22Rv1 (cell line): ENCODE measurements around the gene MFSD2A.
"Not testable (repeated sequence)": the region's sequence is repeated elsewhere in the genome, so short reads cannot be mapped to it uniquely, and the experiment has no call there.

Experiments used
- H3K27ac ChIP-seq: fragments of 450-650 bp; 2 replicates; pipeline ENCODE4 v1.5.1; 2017
- ZFX ChIP-seq: fragments of 450-650 bp; IDR thresholded peaks from 2 replicates; pipeline ENCODE4 v1.6.1; 2017; ENCODE audit warnings: antibody characterized with exemption, borderline replicate concordance
- TF ChIP-seq, protein P1 (sequence below): fragments of 450-650 bp; IDR thresholded peaks from 2 replicates; pipeline ENCODE4 v1.5.1; 2017; ENCODE audit warnings: mild to moderate bottlenecking

The MFSD2A gene

GRCh38 chr1:39981945-39982344 is 27.0 kb downstream of the MFSD2A start:
- H3K27ac ChIP-seq: no peak overlapping the region
- TF ChIP-seq, protein P1, sequence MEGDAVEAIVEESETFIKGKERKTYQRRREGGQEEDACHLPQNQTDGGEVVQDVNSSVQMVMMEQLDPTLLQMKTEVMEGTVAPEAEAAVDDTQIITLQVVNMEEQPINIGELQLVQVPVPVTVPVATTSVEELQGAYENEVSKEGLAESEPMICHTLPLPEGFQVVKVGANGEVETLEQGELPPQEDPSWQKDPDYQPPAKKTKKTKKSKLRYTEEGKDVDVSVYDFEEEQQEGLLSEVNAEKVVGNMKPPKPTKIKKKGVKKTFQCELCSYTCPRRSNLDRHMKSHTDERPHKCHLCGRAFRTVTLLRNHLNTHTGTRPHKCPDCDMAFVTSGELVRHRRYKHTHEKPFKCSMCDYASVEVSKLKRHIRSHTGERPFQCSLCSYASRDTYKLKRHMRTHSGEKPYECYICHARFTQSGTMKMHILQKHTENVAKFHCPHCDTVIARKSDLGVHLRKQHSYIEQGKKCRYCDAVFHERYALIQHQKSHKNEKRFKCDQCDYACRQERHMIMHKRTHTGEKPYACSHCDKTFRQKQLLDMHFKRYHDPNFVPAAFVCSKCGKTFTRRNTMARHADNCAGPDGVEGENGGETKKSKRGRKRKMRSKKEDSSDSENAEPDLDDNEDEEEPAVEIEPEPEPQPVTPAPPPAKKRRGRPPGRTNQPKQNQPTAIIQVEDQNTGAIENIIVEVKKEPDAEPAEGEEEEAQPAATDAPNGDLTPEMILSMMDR: no peak
- TF ChIP-seq ZFX: no peak

DNA sequence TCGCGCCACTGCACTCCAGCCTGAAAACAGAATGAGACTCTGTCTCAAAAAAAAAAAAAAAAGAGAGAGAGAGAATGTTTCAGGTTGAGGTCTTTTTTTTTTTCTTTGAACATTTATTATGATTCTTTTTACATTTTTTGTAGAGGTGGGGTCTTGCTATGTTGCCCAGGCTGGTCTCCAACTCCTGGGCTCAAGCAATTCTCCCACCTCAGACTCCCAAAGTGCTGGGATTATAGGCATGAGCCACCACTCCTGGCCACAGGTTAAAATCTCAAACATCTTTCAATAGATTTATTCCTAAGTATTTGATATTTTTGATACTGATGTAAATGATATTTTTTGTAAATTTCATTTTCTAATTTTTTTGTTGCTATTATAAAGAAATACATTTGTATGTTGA is 29.5 kb downstream of the MFSD2A start:
- H3K27ac ChIP-seq: not testable (repeated sequence)

GRCh38 chr1:39984951-39985350 is 30.0 kb downstream of the MFSD2A start:
- TF ChIP-seq, protein P1: no peak
- TF ChIP-seq ZFX: no peak
- H3K27ac ChIP-seq: no peak overlapping the region

GRCh38 chr1:39987869-39988268 is 32.9 kb downstream of the MFSD2A start:
- TF ChIP-seq, protein P1: no peak
- no peak for TF ChIP-seq ZFX
- no peak overlapping the region for H3K27ac ChIP-seq

DNA sequence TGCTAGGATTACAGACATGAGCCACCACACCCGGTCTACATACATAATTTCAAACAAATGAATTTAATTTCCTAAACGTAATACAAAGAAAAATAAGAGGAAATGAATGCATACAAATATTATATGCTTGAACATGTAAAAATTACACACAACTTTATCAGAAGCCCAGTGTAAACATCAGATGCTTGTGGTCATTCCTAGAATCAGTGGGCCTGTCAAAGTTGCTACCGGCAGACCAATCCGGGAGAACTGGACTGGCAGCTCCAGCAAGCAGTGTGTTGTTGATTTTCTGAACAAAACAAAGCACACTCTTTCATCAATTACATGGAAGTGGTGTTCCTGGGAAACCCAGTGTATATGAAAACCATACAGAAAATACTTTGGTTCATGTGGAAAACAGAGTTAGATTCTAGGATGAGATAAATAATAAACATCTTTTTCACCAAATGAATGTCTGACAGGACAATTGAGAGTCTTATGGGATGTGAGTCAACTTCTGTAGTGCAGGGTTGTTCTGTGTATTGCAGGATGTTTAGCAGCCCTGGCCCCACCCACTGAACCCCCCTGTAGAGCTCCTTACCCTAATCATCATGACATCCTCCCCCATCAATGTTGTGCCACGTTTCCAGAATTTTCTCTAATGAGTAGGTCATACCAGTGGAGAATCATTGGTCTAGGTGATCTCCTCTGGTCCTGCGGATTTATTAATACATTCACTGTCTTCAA is 33.8 kb downstream of the MFSD2A start:
- TF ChIP-seq, protein P1: no peak
- TF ChIP-seq ZFX: no peak

DNA sequence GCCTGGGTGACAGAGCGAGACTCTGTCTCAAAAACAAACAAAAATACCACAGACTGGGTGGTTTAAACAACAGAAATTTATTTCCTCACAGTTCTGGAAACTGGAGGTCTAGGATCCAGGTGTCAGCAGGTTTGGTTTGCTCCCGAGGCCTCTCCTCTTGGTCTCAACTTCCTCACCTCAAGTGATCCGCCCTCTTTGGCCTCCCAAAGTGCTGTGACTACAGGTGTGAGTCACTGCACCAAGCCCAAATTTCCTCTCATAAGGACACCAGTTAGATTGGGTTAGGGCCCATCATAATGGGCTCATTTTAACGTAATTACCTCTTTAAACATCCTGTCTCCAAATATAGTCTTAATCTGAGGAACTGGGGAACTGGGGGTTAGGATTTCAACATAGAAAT is 35.5 kb downstream of the MFSD2A start:
- TF ChIP-seq, protein P1: no peak
- TF ChIP-seq ZFX: no peak
- no peak overlapping the region for H3K27ac ChIP-seq

More for the DNA sequence above, 33.8 kb downstream of the MFSD2A start:
- no peak overlapping the region for H3K27ac ChIP-seq

DNA sequence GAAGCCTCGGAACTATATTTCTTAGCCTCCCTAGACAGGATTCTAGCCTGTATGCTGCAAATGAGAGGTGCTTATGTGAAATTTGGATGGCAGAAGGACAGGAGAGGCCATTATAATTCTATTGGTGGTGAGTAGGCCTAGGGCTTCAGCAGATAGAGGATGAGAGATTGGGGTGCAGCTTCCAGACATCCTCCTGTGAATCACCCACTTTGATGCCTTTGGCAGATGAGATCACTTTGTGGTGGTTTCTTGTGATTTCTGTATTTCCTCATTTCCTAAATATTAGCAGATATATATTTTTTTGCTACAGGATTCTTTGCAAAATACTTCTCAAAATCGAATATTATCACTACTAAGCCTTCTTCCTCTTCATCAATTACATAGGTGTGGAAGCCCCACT is 37.3 kb downstream of the MFSD2A start:
- no peak for TF ChIP-seq ZFX
- TF ChIP-seq, protein P1: no peak
- H3K27ac ChIP-seq: no peak overlapping the region

GRCh38 chr1:39992888-39993287 is 37.9 kb downstream of the MFSD2A start:
- TF ChIP-seq, protein P1: no peak
- no peak for TF ChIP-seq ZFX
- H3K27ac ChIP-seq: no peak overlapping the region
